ENCODE measurements around the gene CHAMP1.
"Not testable (repeated sequence)": the region's sequence is repeated elsewhere in the genome, so short reads cannot be mapped to it uniquely, and the experiment has no call there.

The CHAMP1 gene

GRCh38 chr13:114334305-114335053 lies 20.2 kb downstream of the CHAMP1 start:
- DNase-seq (ENCODE audit: low read depth) = no peak

- DNase-seq (ENCODE audit: low read depth) = not testable (repeated sequence)
These were observed 22.2 kb downstream of the CHAMP1 start for GRCh38 chr13:114336457-114336856.

GRCh38 chr13:114338959-114339358 lies 24.7 kb downstream of the CHAMP1 start:
- DNase-seq (ENCODE audit: low read depth) = no peak

- peak; percentile 41 for DNase-seq (ENCODE audit: low read depth)
These were observed 25.7 kb downstream of the CHAMP1 start for GRCh38 chr13:114339857-114340534.

- no peak for DNase-seq (ENCODE audit: low read depth)
These were observed 26.9 kb downstream of the CHAMP1 start for GRCh38 chr13:114341003-114341777.

GRCh38 chr13:114347256-114347655 lies 33.0 kb downstream of the CHAMP1 start:
- not testable (repeated sequence) for DNase-seq (ENCODE audit: low read depth)

GRCh38 chr13:114352763-114353162 lies 38.5 kb downstream of the CHAMP1 start:
- DNase-seq (ENCODE audit: low read depth) = not testable (repeated sequence)

- not testable (repeated sequence) for DNase-seq (ENCODE audit: low read depth)
These were observed 39.1 kb downstream of the CHAMP1 start for GRCh38 chr13:114353382-114353781.

All from fibroblast of the conjunctiva (primary cell).